SK-N-MC (cell line): ENCODE measurements around the gene TRIM7.

Experiments used
- EZH2 ChIP-seq: fragments of 200-600 bp; sonication (generic); IDR thresholded peaks from one replicate; pipeline ENCODE4 v1.6.1; 2017; ENCODE audit warnings: antibody characterized with exemption
- FOXP2 ChIP-seq: optimal IDR thresholded peaks from 2 replicates; pipeline ENCODE3; 2011; ENCODE audit warnings: mild to moderate bottlenecking, moderate library complexity; ENCODE audit not compliant: insufficient read depth; ENCODE audit errors: extremely low read length, control extremely low read depth
- POLR2AphosphoS5 ChIP-seq: IDR thresholded peaks from 2 replicates; pipeline ENCODE4 v1.6.1; 2012; ENCODE audit warnings: mild to moderate bottlenecking, low read depth, low read length, borderline replicate concordance

DNA sequence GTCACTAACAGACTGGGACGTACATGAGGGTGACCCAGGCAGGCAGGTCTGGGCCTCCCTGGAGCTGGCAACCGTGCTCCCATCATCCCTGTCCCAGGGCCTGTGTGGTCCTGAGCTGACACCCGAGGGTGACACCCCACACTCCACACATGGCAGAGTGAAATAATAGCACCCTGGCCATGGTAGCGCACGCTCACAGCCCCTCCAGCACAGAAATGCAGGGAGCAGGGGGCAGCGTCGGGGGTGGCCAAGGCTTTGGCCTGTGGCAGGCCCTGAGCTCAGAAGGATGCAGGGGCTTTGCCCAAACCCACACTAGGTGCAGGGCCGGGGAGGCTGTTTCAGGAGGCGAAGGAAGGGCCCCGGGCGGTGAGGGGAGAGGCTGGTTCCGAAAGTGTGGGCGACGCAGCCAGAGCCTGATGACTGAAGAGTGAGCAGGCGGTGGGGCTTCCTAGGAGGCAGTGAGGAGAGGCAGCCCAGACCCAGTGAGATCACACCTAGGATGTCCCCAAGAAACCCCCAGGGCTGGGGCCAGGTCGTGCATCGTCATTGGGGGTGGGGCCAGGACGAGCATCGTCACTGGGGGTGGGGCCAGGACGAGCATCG is 44.7 kb downstream of the TRIM7 start:
- no peak for TF ChIP-seq EZH2
- no peak for TF ChIP-seq POLR2AphosphoS5
- TF ChIP-seq FOXP2 = no peak
